Retinal pigment epithelial cell (primary cell): ENCODE measurements around the gene ANKRD52.

ENCODE experiments used
- DNase-seq: peaks from one replicate; pipeline ENCODE4 v3.0.0-alpha.2; 2010; ENCODE audit warnings: low read depth
- H3K4me3 ChIP-seq: 2 replicates; pipeline ENCODE4 v1.5.1; 2011; ENCODE audit warnings: mild to moderate bottlenecking, low read length, control low read depth, moderate library complexity
- TF ChIP-seq, protein P1 (sequence below): conservative IDR thresholded peaks from 2 replicates; pipeline ENCODE4 v1.5.1; 2011; ENCODE audit warnings: low read depth, low read length, control low read depth, inconsistent platforms

ANKRD52 gene

DNA sequence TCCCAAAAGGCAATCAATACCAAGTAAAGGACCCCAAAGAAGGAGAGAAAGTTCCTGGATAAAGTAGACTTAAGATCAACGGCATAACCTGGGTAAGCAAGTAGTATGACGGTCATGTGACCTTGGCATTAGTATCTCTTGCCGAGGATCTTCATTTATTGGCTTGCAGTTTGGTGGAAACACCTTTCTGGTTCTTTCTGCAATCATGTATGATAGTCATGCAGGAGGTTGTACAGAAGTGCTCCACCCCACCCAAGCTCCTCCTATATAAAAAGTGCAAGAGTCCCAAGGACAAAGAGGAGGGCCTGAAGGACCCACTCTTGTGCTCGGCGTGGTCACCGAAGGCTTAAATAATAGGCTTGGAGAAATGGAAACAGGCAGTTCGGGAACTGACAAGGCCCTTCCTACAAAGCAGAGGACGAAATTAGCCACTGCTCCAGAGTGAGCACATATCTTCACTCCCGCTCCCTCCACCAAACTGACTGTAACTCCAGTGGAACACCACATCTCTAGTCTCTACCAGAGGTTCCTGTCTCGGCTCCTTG lies 41.2 kb upstream of the ANKRD52 start:
- TF ChIP-seq, protein P1, sequence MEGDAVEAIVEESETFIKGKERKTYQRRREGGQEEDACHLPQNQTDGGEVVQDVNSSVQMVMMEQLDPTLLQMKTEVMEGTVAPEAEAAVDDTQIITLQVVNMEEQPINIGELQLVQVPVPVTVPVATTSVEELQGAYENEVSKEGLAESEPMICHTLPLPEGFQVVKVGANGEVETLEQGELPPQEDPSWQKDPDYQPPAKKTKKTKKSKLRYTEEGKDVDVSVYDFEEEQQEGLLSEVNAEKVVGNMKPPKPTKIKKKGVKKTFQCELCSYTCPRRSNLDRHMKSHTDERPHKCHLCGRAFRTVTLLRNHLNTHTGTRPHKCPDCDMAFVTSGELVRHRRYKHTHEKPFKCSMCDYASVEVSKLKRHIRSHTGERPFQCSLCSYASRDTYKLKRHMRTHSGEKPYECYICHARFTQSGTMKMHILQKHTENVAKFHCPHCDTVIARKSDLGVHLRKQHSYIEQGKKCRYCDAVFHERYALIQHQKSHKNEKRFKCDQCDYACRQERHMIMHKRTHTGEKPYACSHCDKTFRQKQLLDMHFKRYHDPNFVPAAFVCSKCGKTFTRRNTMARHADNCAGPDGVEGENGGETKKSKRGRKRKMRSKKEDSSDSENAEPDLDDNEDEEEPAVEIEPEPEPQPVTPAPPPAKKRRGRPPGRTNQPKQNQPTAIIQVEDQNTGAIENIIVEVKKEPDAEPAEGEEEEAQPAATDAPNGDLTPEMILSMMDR, result no peak
- peak overlapping the region; percentile 78 for H3K4me3 ChIP-seq
- peak; percentile 7 for DNase-seq

DNA sequence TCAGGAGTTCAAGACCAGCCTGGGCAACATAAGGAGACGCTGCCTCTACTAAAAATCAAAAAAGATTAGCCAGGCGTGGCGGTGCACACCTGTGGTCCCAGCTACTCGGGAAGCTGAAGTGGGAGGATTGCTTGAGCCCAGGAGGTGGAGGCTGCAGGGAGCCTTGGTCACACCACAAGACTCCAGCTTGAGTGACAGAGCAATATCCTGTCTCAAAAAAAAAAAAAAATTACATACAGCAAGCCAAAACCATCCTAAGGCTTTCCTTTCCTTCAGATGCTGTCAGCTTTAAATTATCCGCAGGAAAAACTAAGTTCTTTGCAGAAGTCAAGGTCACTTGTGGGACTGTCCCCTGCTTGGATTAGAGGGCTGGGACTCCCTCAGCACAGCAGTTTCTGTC lies 40.6 kb upstream of the ANKRD52 start:
- TF ChIP-seq, protein P1, result no peak
- peak overlapping the region; percentile 78 for H3K4me3 ChIP-seq

DNA sequence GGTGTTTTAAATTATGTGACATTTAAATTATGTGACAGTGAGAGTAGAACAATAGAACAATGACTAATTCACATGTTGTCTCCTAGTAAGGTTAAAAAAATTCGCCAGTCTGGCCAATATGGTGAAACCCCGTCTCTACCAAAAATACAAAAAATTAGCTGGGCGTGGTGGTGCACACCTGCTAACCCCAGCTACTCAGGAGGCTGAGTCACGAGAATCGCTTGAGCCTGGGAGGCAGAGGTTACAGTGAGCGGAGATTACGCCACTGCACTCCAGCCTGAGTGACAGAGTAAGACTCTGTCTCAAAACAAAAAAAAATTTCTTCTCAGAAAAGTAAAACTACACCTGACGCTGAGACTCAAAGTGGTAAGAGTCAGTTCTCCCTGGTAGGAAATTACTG lies 39.2 kb upstream of the ANKRD52 start:
- no peak for DNase-seq
- no peak overlapping the region for H3K4me3 ChIP-seq
- TF ChIP-seq, protein P1, result no peak

More for the DNA sequence above, 40.6 kb upstream of the ANKRD52 start:
- DNase-seq, result no peak

DNA sequence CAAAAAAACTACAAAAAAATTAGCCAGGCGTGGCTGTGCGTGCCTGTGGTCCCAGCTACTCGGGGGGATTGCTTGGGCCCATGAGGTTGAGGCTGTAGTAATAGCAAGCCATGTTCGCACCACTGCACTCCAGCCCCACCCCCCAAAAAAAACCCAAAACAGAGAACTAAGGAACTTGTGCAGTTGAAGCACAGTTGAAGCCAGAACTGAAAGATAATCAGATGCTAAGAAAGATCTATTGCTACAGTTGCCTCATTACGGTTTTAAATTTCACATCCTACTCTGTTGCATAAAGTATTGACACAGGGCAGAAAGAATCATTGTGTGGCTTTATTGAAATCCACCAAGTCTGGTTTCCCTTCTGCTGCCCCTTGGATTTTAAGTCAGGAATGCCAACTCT lies 38.1 kb upstream of the ANKRD52 start:
- H3K4me3 ChIP-seq, result no peak overlapping the region
- TF ChIP-seq, protein P1, result no peak
- DNase-seq, result no peak

DNA sequence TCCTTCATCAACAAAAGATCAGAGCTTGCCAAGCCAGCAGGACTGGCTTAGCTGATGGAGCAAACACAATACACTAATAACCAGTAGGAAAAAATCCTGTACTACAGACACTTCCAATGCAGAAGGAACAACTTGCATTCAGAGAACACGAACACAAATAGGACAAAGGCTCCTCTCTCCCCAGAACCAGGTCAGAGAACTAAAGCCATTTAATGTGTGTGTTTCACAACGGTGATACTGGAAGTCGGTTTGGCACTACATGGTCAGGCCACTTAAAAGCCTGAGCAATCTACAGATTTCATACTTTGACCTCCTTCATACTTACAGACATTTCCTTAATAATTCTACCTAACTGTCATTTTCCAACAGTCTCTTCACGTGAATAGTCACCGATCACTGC lies 35.6 kb upstream of the ANKRD52 start:
- DNase-seq, result no peak
- TF ChIP-seq, protein P1, result no peak
- H3K4me3 ChIP-seq, result no peak overlapping the region

DNA sequence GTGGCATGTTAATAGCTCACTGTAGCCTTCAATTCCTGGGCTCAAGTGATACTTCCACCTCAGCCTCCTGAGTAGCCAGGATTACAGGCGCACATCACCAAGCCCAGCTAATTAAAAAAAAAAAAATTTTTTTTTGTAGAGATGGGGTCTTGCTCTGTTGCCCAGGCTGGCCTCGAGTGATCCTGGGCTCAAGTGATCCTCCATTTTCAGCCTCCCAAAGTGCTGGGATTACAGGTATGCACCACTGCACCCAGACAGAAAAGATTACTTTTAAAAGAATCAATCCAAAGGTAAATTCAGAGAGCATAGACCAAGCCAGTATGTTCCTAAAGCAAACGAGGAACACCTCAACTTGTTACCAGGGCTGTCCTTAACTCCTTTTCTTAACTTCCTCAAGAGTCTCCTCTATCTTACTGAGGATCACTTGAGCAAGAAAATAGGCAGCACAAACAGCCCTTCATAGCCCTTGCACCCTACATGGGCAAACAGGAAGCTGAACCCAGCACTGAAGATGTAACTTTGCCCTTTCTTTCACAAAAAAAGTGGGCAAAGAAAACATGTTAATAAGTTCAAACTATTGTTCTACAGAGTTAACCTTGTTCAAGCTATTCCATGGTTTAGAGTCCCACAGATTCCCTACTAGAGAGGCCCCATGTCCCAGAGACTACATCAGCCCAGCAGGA lies 30.7 kb upstream of the ANKRD52 start:
- no peak for DNase-seq
- TF ChIP-seq, protein P1, result no peak
- H3K4me3 ChIP-seq, result no peak overlapping the region
